ENCODE data around the gene VAPA.

- no peak for TF ChIP-seq CTCF (IDR thresholded peaks at IDR 0.05; ENCODE audit: low read depth, low read length)
- no peak for TF ChIP-seq POLR2A (IDR thresholded peaks at IDR 0.05; ENCODE audit: extremely low read depth, insufficient read length)
- TF ChIP-seq MAX (IDR thresholded peaks at IDR 0.05; ENCODE audit: low read depth, low read length), result no peak
- no peak for TF ChIP-seq MYC (IDR thresholded peaks at IDR 0.05; ENCODE audit: low read depth, low read length)
Observed at GRCh38 chr18:9870431-9871008, 43.3 kb upstream of the VAPA start.

All from NB4 (cell line).